GM21515 (cell line): Measurements from ENCODE around the gene RNF181.
"Not testable (repeated sequence)": the region's sequence is repeated elsewhere in the genome, so short reads cannot be mapped to it uniquely, and the experiment has no call there.

Experiments used
- ATAC-seq: cut with Tn5 transposase; IDR thresholded peaks from one replicate; pipeline ENCODE4 v1.9.1; 2021; ENCODE audit not compliant: unreplicated experiment

The RNF181 gene, protein sequence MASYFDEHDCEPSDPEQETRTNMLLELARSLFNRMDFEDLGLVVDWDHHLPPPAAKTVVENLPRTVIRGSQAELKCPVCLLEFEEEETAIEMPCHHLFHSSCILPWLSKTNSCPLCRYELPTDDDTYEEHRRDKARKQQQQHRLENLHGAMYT

DNA sequence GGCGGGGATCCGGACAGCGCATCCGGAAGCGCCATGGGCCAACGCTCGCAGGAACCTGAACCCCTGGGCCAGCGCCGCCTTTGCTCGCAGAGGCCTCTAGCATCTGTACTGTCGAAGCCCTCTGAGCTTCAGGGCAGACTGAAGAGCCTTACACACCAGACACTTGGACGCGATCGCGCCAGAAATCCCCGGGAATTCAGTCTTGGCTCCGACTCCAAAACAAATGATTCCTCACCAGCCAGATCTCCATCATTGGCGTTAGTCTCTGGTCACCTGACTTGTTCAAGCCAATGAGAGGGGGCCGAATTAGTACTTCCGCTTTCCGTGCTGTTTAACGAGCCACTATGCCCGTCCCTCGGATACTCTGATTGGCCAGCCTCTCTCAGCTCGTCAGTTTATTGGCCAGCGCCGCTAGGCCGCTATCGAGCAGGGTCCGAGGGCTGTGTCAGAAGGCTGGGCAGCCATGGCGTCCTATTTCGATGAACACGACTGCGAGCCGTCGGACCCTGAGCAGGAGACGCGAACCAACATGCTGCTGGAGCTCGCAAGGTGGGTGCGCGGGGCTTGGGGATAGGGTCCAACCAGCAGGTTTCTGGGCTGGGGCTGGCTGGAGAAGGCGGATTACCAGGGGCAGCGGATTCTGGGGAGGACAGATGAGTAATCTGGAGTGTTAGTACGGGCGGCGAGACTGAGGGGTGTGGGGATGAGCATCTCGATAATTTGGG is at the start of gene RNF181:
Gene RNF181 (plus strand): TSS at position 445 of the 725 bp plus-strand sequence. CDS start 19 bp downstream, at position 464.
- ATAC-seq, result peak; percentile 96

GRCh38 chr2:85545780-85546240 is 49.7 kb upstream of the RNF181 start:
- ATAC-seq, result no peak

DNA sequence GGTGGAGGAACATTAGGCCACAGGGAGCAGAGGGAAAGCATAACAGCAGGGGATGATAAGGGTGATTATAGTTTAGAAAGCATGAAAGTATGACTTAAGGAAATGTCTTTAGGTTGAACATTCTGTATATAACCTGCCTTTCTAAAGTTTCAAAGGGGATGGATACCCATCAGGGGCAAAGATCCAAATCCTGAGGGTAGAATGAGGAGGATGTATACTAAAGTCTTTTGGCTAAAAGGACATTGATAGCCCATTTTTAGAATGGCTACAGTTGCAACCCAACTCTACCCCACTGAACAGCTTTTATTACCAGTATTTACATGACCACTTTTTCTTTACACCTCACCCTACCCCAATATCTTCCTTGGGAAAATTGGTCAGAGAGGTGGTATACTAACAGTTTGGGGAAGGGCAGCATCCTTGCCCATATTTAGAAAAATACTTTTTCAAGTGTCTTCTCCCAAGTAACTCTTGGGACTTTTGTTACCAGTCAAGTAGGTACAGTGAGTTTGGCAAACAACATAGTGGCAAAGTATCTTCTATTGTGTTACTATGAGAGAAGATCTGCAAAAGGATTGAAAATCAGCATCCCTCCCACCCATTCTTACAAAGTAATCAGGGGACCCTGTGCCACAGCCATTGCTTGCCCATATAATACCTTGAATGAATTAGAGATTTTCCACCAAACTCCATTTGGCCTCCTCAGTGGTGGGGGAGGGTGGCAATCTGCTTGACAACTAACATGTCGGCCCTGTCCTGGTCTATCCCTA is 48.3 kb upstream of the RNF181 start:
- ATAC-seq, result no peak

GRCh38 chr2:85547859-85548607 is 47.5 kb upstream of the RNF181 start:
- no peak for ATAC-seq

DNA sequence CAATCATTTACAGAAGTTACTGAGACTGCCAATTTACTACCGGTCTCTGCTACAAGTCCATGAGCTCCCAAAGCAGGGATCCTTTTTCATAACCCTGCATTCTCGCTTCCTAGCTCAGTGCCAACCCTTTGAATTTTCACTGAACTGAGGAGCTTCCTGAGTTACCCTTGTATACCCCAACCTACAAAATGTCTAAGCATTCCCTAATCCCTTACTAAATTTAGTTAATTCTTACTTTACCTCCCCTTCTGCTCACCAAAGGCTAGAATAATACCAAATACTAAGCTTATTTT is 47.0 kb upstream of the RNF181 start:
- no peak for ATAC-seq

GRCh38 chr2:85549095-85549494 is 46.5 kb upstream of the RNF181 start:
- ATAC-seq, result no peak

DNA sequence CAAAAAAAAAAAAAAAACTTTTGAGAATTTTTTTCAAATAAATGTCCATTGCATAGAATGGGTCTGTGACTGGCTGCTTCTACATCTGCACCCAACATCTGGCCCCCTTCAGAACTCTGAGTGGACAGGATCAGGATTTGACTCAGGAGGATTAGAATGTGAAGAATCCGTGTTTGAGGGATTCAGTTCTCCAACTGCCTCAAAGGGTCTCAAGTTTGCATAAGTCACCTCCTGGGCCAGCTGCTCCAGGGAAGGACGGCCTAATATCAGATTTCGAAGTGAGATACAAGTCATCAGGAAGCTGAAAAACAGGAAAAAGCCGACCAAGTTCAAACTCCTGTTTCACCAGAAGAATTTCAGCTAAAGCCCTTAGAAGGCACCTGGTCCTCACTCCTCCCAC is 45.7 kb upstream of the RNF181 start:
- no peak for ATAC-seq

DNA sequence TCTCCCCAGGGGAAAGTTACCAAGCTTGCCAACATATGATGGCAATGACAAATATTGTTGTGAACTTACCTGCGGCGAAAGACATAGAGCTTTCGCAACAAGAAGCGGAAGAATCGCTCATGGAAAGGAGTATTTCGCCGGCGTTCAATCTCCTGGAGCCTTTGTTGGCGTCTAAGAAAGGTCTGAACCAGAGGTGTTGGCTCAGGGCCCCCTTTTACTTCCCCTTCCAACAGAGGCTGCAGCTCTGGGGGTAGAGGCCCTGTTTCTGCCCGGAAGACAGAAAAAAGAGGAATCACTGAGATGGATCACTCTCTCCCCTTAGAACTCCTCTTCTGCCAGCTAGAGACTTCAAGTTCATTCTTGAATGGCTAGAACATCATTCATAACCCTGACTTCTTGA is 45.1 kb upstream of the RNF181 start:
- ATAC-seq, result no peak

- ATAC-seq, result no peak
Measured at GRCh38 chr2:85551698-85552678, 43.6 kb upstream of the RNF181 start.

GRCh38 chr2:85553184-85553583 is 42.4 kb upstream of the RNF181 start:
- ATAC-seq, result no peak

DNA sequence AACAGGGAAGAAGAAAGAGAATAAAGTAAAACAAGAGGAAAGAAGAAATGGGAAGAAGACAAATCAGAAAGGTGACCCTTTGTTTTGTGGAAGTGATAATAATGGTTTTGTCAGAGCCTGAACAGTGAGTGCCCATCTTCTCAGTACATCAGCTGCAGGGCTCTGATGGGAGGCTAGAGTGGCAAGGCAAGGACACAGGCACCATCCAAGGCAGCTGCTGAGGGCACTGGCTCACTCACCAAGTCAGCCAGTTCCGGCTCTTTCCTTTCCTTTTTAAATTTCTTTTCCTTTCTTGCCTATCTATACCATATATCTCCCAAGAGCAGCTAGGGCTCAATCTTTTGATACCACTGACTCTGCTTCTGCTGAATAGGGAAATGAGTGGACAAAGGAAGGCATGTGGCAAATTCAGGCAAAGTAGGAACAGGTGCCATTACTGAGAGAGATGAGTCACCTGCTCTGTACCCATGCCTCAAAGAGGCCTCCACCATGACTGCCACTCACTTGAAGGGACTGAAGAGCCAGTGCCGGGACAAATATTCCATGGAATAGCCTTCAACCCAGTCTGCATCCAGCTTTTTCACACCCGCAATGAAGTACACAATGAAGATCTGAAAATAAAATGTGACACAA is 40.4 kb upstream of the RNF181 start:
- no peak for ATAC-seq

GRCh38 chr2:85557130-85557529 is 38.4 kb upstream of the RNF181 start:
- ATAC-seq, result no peak

DNA sequence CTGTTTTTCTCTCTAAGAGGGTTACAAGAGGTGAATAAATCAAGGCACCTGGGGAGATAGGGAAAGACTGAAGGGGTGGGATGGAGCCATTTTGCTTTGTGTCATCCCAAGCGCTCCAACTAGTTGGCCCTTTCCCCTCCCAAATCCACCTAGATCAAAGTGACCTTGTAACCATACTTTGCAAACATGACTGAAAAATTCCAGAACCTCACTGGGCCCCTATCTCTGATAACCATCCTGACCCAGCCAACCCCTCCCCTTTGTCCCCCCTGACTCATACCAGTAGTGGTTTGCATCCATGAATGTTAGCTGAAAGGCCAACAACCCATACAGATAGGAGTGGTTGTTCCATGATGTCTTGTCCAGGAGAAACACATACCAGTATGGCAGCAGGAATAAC is 37.4 kb upstream of the RNF181 start:
- ATAC-seq, result no peak

DNA sequence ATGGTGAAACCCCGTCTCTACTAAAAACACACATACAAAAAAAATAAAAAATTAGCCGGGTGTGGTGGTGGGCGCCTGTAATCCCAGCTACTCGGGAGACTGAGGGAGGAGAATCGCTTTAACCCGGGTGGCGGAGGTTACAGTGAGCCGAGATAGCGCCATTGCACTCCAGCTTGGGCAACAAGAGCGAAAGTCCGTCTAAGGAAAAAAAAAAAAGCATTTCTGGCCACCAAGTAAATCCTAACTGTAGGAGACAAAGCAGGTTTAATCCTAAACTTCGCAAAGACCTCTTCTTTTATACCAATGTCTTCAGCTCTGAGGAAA is 35.2 kb upstream of the RNF181 start:
- not testable (repeated sequence) for ATAC-seq

DNA sequence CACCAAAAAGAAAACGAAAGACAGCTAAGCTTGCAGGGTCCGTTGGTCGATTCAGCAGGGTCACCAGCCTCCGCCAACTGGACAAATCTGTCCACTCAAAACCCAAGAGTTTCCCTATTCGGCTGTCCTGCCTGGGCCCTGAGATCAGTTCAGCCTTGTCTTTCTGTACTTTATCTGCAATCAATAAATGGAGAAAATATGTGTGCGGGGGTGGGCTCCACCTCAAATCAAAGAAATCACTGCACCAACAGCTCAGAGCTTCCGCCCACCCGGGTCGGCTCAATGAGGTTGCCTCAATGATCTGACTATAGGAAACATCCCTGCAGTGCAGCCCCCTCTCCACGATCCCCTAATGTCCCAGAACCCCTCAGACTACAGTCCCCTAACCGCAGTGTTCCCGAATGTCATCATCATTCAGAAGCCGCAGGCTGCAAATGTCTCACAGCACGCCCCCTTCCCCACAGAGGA is 34.7 kb upstream of the RNF181 start:
- ATAC-seq, result no peak

- ATAC-seq, result peak; percentile 92
Measured at GRCh38 chr2:85561280-85562212, 34.0 kb upstream of the RNF181 start, which contains the start of gene GGCX. TSS of gene GGCX (minus strand) at chr2:85561493. CDS start at chr2:85561428, 65 bp downstream.

DNA sequence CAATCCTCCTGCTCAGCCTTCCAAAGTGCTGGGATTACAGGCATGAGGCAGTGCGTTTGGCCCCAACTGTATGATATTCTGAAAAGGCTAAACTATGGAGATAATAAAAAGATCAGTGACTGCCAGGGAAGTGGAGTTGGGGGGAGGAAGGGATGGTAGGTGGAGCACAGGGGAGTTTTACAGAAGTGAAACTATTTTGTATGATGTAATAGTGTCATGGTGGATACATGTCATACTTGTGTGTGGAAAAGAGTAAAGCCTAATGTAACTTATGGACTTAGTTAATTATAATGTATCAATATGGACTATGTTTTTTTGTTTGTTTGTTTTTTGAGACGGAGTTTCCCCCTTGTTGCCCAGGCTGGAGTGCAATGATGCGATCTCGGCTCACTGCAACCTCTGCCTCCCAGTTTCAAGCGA is 31.4 kb upstream of the RNF181 start:
- no peak for ATAC-seq

DNA sequence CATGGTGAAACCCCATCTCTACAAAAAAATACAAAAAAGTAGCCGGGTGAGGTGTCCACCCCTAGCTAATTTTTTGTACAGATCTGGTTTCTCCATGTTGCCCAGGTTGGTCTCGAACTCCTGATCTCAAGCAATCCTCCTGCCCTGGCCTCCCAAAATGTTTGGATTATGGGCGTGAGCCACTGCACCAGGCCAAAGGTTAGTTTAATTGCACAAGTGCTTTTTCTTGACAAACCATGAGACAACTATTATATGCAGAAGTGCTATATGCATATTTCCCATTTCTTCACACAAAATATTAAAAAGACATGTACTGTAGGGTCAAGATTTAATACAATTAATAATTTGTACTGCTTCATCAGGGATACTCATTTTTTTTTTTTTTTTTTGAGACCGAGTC is 29.3 kb upstream of the RNF181 start:
- no peak for ATAC-seq

GRCh38 chr2:85575739-85576138 is 19.8 kb upstream of the RNF181 start:
- no peak for ATAC-seq
